OCI-LY1 (cell line): ENCODE results near the gene TSPAN8.

Experiments
- H2AFZ ChIP-seq: fragments of 200-600 bp; sonication (generic), shearing (Covaris generic); 2 replicates; pipeline ENCODE4 v1.6.0; 2014; ENCODE audit warnings: antibody characterized with exemption, mild to moderate bottlenecking, low read length
- H3F3A ChIP-seq: fragments of 200-600 bp; sonication (generic), shearing (Covaris generic); 2 replicates; pipeline ENCODE4 v1.6.0; 2014; ENCODE audit warnings: mild to moderate bottlenecking, antibody characterized with exemption, low read length, moderate library complexity; ENCODE audit not compliant: insufficient read depth
- H3K27ac ChIP-seq: fragments of 200-600 bp; sonication (generic); 2 replicates; pipeline ENCODE4 v1.5.1; 2014; ENCODE audit warnings: low read length, mixed run types, mild to moderate bottlenecking, low read depth; ENCODE audit not compliant: poor library complexity, severe bottlenecking
- H3K27me3 ChIP-seq: fragments of 200-600 bp; sonication (generic); 2 replicates; pipeline ENCODE4 v1.6.0; 2014; ENCODE audit warnings: antibody characterized with exemption, mild to moderate bottlenecking, low read length, moderate library complexity; ENCODE audit not compliant: insufficient read depth
- H3K36me3 ChIP-seq: fragments of 200-600 bp; sonication (generic); 2 replicates; pipeline ENCODE4 v1.6.1; 2014; ENCODE audit warnings: mild to moderate bottlenecking, antibody characterized with exemption, low read length, moderate library complexity, mixed read lengths; ENCODE audit not compliant: insufficient read depth
- H3K4me1 ChIP-seq: fragments of 200-600 bp; sonication (generic); 2 replicates; pipeline ENCODE4 v1.5.1; 2014; ENCODE audit warnings: mild to moderate bottlenecking, low read length, moderate library complexity; ENCODE audit not compliant: insufficient read depth, severe bottlenecking
- H3K4me2 ChIP-seq: fragments of 200-600 bp; sonication (generic), shearing (Covaris generic); 2 replicates; pipeline ENCODE4 v1.6.1; 2014; ENCODE audit warnings: low read length
- H3K4me3 ChIP-seq: fragments of 200-600 bp; sonication (generic); 2 replicates; pipeline ENCODE4 v1.5.1; 2014; ENCODE audit warnings: low read length, low read depth, mild to moderate bottlenecking, mixed read lengths; ENCODE audit not compliant: poor library complexity, severe bottlenecking
- H3K79me2 ChIP-seq: fragments of 200-600 bp; shearing (Covaris generic); 2 replicates; pipeline ENCODE4 v1.6.1; 2016; ENCODE audit warnings: mixed run types, low read length, mixed read lengths; ENCODE audit not compliant: insufficient read depth
- H3K9ac ChIP-seq: fragments of 200-600 bp; sonication (generic), shearing (Covaris generic); 2 replicates; pipeline ENCODE4 v1.6.1; 2014; ENCODE audit warnings: mild to moderate bottlenecking, low read length, mixed read lengths
- H3K9me2 ChIP-seq: fragments of 200-600 bp; sonication (generic), shearing (Covaris generic); 2 replicates; pipeline ENCODE4 v1.6.1; 2014; ENCODE audit warnings: low read depth, mild to moderate bottlenecking, low read length, mixed read lengths
- H3K9me3 ChIP-seq: fragments of 200-600 bp; shearing (Covaris generic); 2 replicates; pipeline ENCODE4 v1.6.1; 2014; ENCODE audit warnings: low read length, mixed read lengths
- H4K20me1 ChIP-seq: fragments of 200-600 bp; sonication (generic), shearing (Covaris generic); 2 replicates; pipeline ENCODE4 v1.6.0; 2016; ENCODE audit warnings: mild to moderate bottlenecking, low read length; ENCODE audit not compliant: insufficient read depth
- CTCF ChIP-seq: fragments of 200-600 bp; sonication (generic), shearing (Covaris generic); IDR thresholded peaks from 2 replicates; pipeline ENCODE4 v1.5.1; 2017; ENCODE audit warnings: mild to moderate bottlenecking, antibody characterized with exemption, low read length, moderate library complexity, mixed read lengths
- EZH2 ChIP-seq: fragments of 200-600 bp; sonication (generic), shearing (Covaris generic); IDR thresholded peaks from 2 replicates; pipeline ENCODE4 v1.8.0; 2017; ENCODE audit warnings: borderline replicate concordance, mixed run types, mild to moderate bottlenecking, antibody characterized with exemption, low read length, moderate library complexity, mixed read lengths

TSPAN8 gene

DNA sequence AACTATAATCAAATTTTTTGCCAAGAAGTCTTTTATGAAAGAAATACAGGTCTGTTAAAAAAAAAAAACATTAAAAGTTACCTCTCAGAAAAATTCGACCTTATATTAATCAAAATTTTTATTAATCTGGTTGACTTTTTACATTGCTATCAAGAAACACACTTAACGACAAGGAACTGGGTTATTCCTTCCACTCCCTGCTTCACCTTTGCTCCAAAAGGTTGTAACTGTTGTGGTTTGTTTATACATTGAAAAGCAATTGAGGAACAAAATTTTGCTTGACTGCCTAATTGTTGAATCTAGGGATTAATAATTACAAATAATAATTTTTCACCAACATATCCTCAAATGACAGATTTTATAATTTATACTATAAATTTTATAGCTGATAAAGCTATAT lies 28.4 kb downstream of the TSPAN8 start:
- Histone ChIP-seq H2AFZ (no peak overlapping the region), H3K79me2 (no peaks in the 10 kb centered on the region), H3K9me2 (no peaks in the 10 kb centered on the region), H3K4me1 (no peaks in the 10 kb centered on the region), H3K4me3 (no peak overlapping the region), H3F3A (no peaks in the 10 kb centered on the region), H4K20me1 (no peaks in the 10 kb centered on the region), H3K27ac (no peak overlapping the region), H3K36me3 (no peaks in the 10 kb centered on the region), H3K4me2 (no peak overlapping the region), H3K9me3 (no peaks in the 10 kb centered on the region), H3K9ac (no peak overlapping the region), H3K27me3 (no peaks in the 10 kb centered on the region)
- TF ChIP-seq CTCF (no peak), EZH2 (no peak)

- Histone ChIP-seq H3K9me3 (no peaks in the 10 kb centered on the region), H3K4me3 (no peak overlapping the region), H3K79me2 (no peaks in the 10 kb centered on the region), H3K27ac (no peak overlapping the region), H3K27me3 (no peaks in the 10 kb centered on the region), H3K4me2 (no peak overlapping the region), H3K36me3 (no peaks in the 10 kb centered on the region), H3K9me2 (no peaks in the 10 kb centered on the region), H4K20me1 (no peaks in the 10 kb centered on the region), H2AFZ (no peak overlapping the region), H3K4me1 (no peaks in the 10 kb centered on the region), H3F3A (no peaks in the 10 kb centered on the region), H3K9ac (no peak overlapping the region)
- TF ChIP-seq EZH2 (no peak), CTCF (no peak)
Measured at GRCh38 chr12:71128191-71128788, 29.5 kb downstream of the TSPAN8 start.

GRCh38 chr12:71125949-71126348 lies 31.9 kb downstream of the TSPAN8 start:
- H3K36me3 ChIP-seq: no peaks in the 10 kb centered on the region
- no peaks in the 10 kb centered on the region for H3K9me2 ChIP-seq
- no peak for TF ChIP-seq CTCF
- TF ChIP-seq EZH2: no peak
- H3K4me2 ChIP-seq: no peak overlapping the region
- H3K9me3 ChIP-seq: no peaks in the 10 kb centered on the region
- H3K27ac ChIP-seq: no peak overlapping the region
- H4K20me1 ChIP-seq: no peaks in the 10 kb centered on the region
- no peaks in the 10 kb centered on the region for H3K4me1 ChIP-seq
- H3F3A ChIP-seq: no peaks in the 10 kb centered on the region
- no peak overlapping the region for H3K9ac ChIP-seq
- H3K79me2 ChIP-seq: no peaks in the 10 kb centered on the region
- no peaks in the 10 kb centered on the region for H3K27me3 ChIP-seq
- H3K4me3 ChIP-seq: no peak overlapping the region
- H2AFZ ChIP-seq: no peak overlapping the region
